Endothelial cell of umbilical vein (primary cell): ENCODE measurements around the gene ALPK1. TPM values are rescaled to one million over a fixed set of nuclear protein-coding genes. Genes with fewer than 3 reads are reported as not detected.

Experiments
- BruUV-seq: library from RNA; stranded (reverse); fragments of 400-500 nt; replicated peaks from 2 replicates; lab custom pipeline; 2021; lab: Mats Ljungman, UMichigan
- CTCF ChIA-PET: fragments of 300-600, 350-600 bp; sonication (Branson Sonifier 250); formaldehyde crosslinking; loops from one replicate; lab custom pipeline; 2021; ENCODE audit warnings: antibody characterized with exemption, inconsistent platforms; lab: Charles Lee
- POLR2A ChIA-PET: fragments of 300-600, 350-600 bp; sonication (Branson Sonifier 250); formaldehyde crosslinking; loops from one replicate; lab custom pipeline; 2021; ENCODE audit warnings: antibody characterized with exemption, inconsistent platforms; lab: Charles Lee
- DNase-seq: peaks from one replicate; pipeline ENCODE4 v3.0.0-alpha.2; 2011; ENCODE audit warnings: low read depth, low spot score
- FAIRE-seq: peaks from 2 replicates; lab custom pipeline; 2011; peaks lifted over from hg19 to GRCh38; lab: Jason Lieb, UNC
- H2AFZ ChIP-seq: 2 replicates; pipeline ENCODE4 v1.6.0; 2012; ENCODE audit warnings: low read depth, low read length, control low read depth, inconsistent platforms
- H3K27ac ChIP-seq: 2 replicates; pipeline ENCODE4 v1.5.1; 2011; ENCODE audit warnings: low read depth, mild to moderate bottlenecking, control low read depth, low read length, moderate library complexity; ENCODE audit not compliant: insufficient read depth
- H3K27me3 ChIP-seq, 2 experiments: 2 replicates each; pipeline versions ENCODE4 v1.6.0 to v1.6.1; 2011; ENCODE audit warnings: low read length in 2 of 2, mixed read lengths in 1 of 2; ENCODE audit not compliant: control insufficient read depth in 2 of 2, insufficient read depth in 2 of 2
- H3K36me3 ChIP-seq, 2 experiments: 2 replicates in 1 of 2; 3 replicates in 1 of 2; pipeline ENCODE4 v1.5.1; 2011; ENCODE audit warnings: low read length in 2 of 2, mild to moderate bottlenecking in 1 of 2, moderate library complexity in 1 of 2; ENCODE audit not compliant: control insufficient read depth in 2 of 2, insufficient read depth in 2 of 2; ENCODE audit errors: extremely low read depth in 1 of 2
- H3K4me1 ChIP-seq: 3 replicates; pipeline ENCODE4 v1.5.1; 2011; ENCODE audit warnings: mild to moderate bottlenecking, low read length; ENCODE audit not compliant: control insufficient read depth, insufficient read depth; ENCODE audit errors: extremely low read depth
- H3K4me2 ChIP-seq: 2 replicates; pipeline ENCODE4 v1.6.1; 2011; ENCODE audit warnings: low read length, control low read depth, mixed read lengths; ENCODE audit not compliant: insufficient read depth
- H3K4me3 ChIP-seq, 3 experiments: fragments of 200-600 bp in 1 of 3; sonication (generic), shearing (Covaris generic) in 1 of 3; replicated peaks in 1 of 3; 2 replicates each; pipeline ENCODE4 v1.5.1; 2011 to 2016; ENCODE audit warnings: control low read depth in 3 of 3, low read length in 3 of 3, mild to moderate bottlenecking in 2 of 3, inconsistent platforms in 1 of 3, low read depth in 1 of 3, moderate library complexity in 1 of 3; ENCODE audit not compliant: insufficient read depth in 1 of 3
- H3K79me2 ChIP-seq: 2 replicates; pipeline ENCODE4 v1.6.0; 2012; ENCODE audit warnings: low read length, inconsistent platforms; ENCODE audit not compliant: control insufficient read depth, insufficient read depth
- H3K9ac ChIP-seq: replicated peaks from 2 replicates; pipeline ENCODE3; 2011; ENCODE audit warnings: low read length, control low read depth; ENCODE audit not compliant: insufficient read depth; ENCODE audit errors: extremely low read depth
- H3K9me1 ChIP-seq: replicated peaks from 3 replicates; pipeline ENCODE4 v1.6.0; 2011; ENCODE audit warnings: mild to moderate bottlenecking, low read length; ENCODE audit not compliant: control insufficient read depth, insufficient read depth; ENCODE audit errors: extremely low read depth
- H3K9me3 ChIP-seq: replicated peaks from 2 replicates; pipeline ENCODE4 v1.5.1; 2012; ENCODE audit warnings: low read length, inconsistent platforms; ENCODE audit not compliant: control insufficient read depth, insufficient read depth
- H4K20me1 ChIP-seq: replicated peaks from 2 replicates; pipeline ENCODE3; 2011; ENCODE audit warnings: mild to moderate bottlenecking, low read length; ENCODE audit not compliant: control insufficient read depth, insufficient read depth; ENCODE audit errors: extremely low read depth
- CTCF ChIP-seq, 2 donors: IDR thresholded peaks; 1 replicate in 1 of 2; 2 replicates in 1 of 2; pipeline ENCODE4 v1.5.1; 2011; ENCODE audit warnings: low read length in 2 of 2, mild to moderate bottlenecking in 2 of 2, moderate library complexity in 2 of 2, control low read depth in 1 of 2, inconsistent platforms in 1 of 2, low read depth in 1 of 2; ENCODE audit not compliant: insufficient read depth in 1 of 2; ENCODE audit errors: extremely low read depth in 1 of 2
- EZH2 ChIP-seq: IDR thresholded peaks from 2 replicates; pipeline ENCODE4 v1.6.1; 2012; ENCODE audit warnings: borderline replicate concordance, low read depth, mild to moderate bottlenecking, moderate library complexity, low read length, inconsistent platforms; ENCODE audit not compliant: severe bottlenecking
- FOS ChIP-seq: IDR thresholded peaks from 2 replicates; pipeline ENCODE4 v1.6.1; 2011; ENCODE audit warnings: mild to moderate bottlenecking, low read length, moderate library complexity, borderline replicate concordance; ENCODE audit not compliant: insufficient read depth
- GATA2 ChIP-seq: IDR thresholded peaks from 2 replicates; pipeline ENCODE4 v1.7.0; 2011; ENCODE audit warnings: low read depth, mild to moderate bottlenecking, moderate library complexity, mixed read lengths, low read length; ENCODE audit not compliant: insufficient read length, insufficient read depth
- JUN ChIP-seq: IDR thresholded peaks from 2 replicates; pipeline ENCODE4 v1.6.1; 2011; ENCODE audit warnings: borderline replicate concordance, low read depth; ENCODE audit not compliant: insufficient read length, insufficient read depth
- dilution Hi-C: fragments of 300-500 bp; cut with MboI; formaldehyde crosslinking; loops from one replicate; pipeline ENCODE4 v1.15.0; 2019; ENCODE audit warnings: low sequenced_read_pairs; ENCODE audit not compliant: extremely low pct_ligation_motif_present
- intact Hi-C: fragments of 100-400 bp; cut with micrococcal nuclease; formaldehyde crosslinking; loops from one replicate; pipeline ENCODE4 v1.10.0; 2022
- polyA plus RNA-seq, 4 experiments: library from polyadenylated mRNA; depleted of rRNA in 3 of 4; stranded (reverse) in 3 of 4; unstranded in 1 of 4; fragments of >200 nt; gene quantifications; 2 replicates each; pipeline versions ENCODE4 v1.2.1 to v1.2.3, GENCODE V29; 2011 to 2012; ENCODE audit warnings: missing spikeins in 1 of 4
- total RNA-seq: library from RNA; stranded (reverse); gene quantifications from 2 replicates; pipeline ENCODE4 v1.2.3, GENCODE V29; 2021

Gene ALPK1
- total and polyA plus RNA-seq, 2 donors (not counting 3 experiments of a cell fraction or from before 2014, with no cell fraction given), result 1.4 to 5.5 TPM

- H3K27ac ChIP-seq, result no peak overlapping the region
- ChIA-PET POLR2A (no interaction called here), CTCF (interaction anchor here (0.7 to 2.0 kb wide), 17 partner anchors 8 to 337 kb away, joined by 3 to 44 read pairs (median 4); no protein-coding TSS in a partner anchor)
- H3K9me3 ChIP-seq, result no peaks in the 10 kb centered on the region
- H4K20me1 ChIP-seq, result no peaks in the 10 kb centered on the region
- no peaks in the 10 kb centered on the region for H3K27me3 ChIP-seq
- H3K9me1 ChIP-seq, result no peaks in the 10 kb centered on the region
- no peak overlapping the region for H2AFZ ChIP-seq
- no TSS peak for BruUV-seq
- dilution Hi-C loops (no loop called here), intact Hi-C loops (loop anchor here (1.0 kb wide), 1 partner anchor 168 kb away; no protein-coding TSS in a partner anchor)
- H3K4me2 ChIP-seq, result no peak overlapping the region
- peaks cover 3 to 12% of the 10 kb centered on the region in 2 experiments for H3K36me3 ChIP-seq
- no peak for TF ChIP-seq EZH2
- peak; percentile 17 to 25 for TF ChIP-seq CTCF (IDR thresholded peaks at IDR 0.05; ENCODE audit: extremely low read depth in 1 of 2, insufficient read depth in 1 of 2, low read depth in 1 of 2, low read length in 2 of 2)
- TF ChIP-seq GATA2, result no peak
- TF ChIP-seq JUN, result no peak
- H3K9ac ChIP-seq, result no peak overlapping the region
- H3K4me3 ChIP-seq, result no peak overlapping the region
- no peak for FAIRE-seq
- DNase-seq, result peak; percentile 50
- H3K79me2 ChIP-seq, result no peaks in the 10 kb centered on the region
- no peaks in the 10 kb centered on the region for H3K4me1 ChIP-seq
These were observed 30.3 kb upstream of the ALPK1 start for GRCh38 chr4:112266823-112267222.

GRCh38 chr4:112270051-112270450 is 27.1 kb upstream of the ALPK1 start:
- POLR2A ChIA-PET, result no interaction called here
- dilution Hi-C loops, result no loop called here
- Histone ChIP-seq H3K4me3 (no peak overlapping the region), H3K4me1 (peaks cover 4% of the 10 kb centered on the region), H2AFZ (no peak overlapping the region), H3K36me3 (peaks cover 0 to 8% of the 10 kb centered on the region in 2 experiments), H3K4me2 (no peak overlapping the region), H3K9ac (no peak overlapping the region), H3K9me3 (no peaks in the 10 kb centered on the region), H3K79me2 (peaks cover 1% of the 10 kb centered on the region), H4K20me1 (no peaks in the 10 kb centered on the region), H3K27ac (no peak overlapping the region), H3K9me1 (no peaks in the 10 kb centered on the region), H3K27me3 (no peaks in the 10 kb centered on the region)
- TF ChIP-seq JUN (no peak), FOS (no peak), GATA2 (no peak)
- BruUV-seq, result no TSS peak
- intact Hi-C loops, result loop anchor here (2.0 kb wide), 1 partner anchor 15 kb away; the partner anchor contains the start of gene TIFA
- CTCF ChIA-PET, result interaction anchor here (1.0 kb wide), 1 partner anchor 170 kb away, joined by 3 read pairs; no protein-coding TSS in a partner anchor
- DNase-seq (no peak), FAIRE-seq (no peak)
